Kidney epithelial cell (primary cell): ENCODE results near the gene GDE1. TPM values are rescaled to one million over a fixed set of nuclear protein-coding genes. Genes with fewer than 3 reads are reported as not detected.

Experiments used
- DNase-seq: peaks from one replicate; pipeline ENCODE4 v3.0.0-alpha.2; 2010; ENCODE audit warnings: low read depth
- H3K27me3 ChIP-seq: 2 replicates; pipeline ENCODE4 v1.6.0; 2011; ENCODE audit warnings: low read length; ENCODE audit not compliant: control insufficient read depth, insufficient read depth
- H3K36me3 ChIP-seq: 2 replicates; pipeline ENCODE4 v1.5.1; 2011; ENCODE audit warnings: low read length; ENCODE audit not compliant: control insufficient read depth, insufficient read depth
- H3K4me3 ChIP-seq: 2 replicates; pipeline ENCODE4 v1.5.1; 2011; ENCODE audit warnings: low read depth, mild to moderate bottlenecking, control low read depth, low read length
- total RNA-seq: library from RNA; depleted of rRNA; stranded (reverse); fragments of >200 nt; gene quantifications from 2 replicates; pipeline ENCODE4 v1.2.3, GENCODE V29; 2015
- TF ChIP-seq, protein P1 (sequence below): IDR thresholded peaks from 2 replicates; pipeline ENCODE4 v1.5.1; 2011; ENCODE audit warnings: mild to moderate bottlenecking, moderate library complexity, low read length, control low read depth, inconsistent platforms; ENCODE audit not compliant: insufficient read depth, poor library complexity, severe bottlenecking

GDE1 gene
- total RNA-seq, 1 donor from 2014 or later = 81.5 TPM

DNA sequence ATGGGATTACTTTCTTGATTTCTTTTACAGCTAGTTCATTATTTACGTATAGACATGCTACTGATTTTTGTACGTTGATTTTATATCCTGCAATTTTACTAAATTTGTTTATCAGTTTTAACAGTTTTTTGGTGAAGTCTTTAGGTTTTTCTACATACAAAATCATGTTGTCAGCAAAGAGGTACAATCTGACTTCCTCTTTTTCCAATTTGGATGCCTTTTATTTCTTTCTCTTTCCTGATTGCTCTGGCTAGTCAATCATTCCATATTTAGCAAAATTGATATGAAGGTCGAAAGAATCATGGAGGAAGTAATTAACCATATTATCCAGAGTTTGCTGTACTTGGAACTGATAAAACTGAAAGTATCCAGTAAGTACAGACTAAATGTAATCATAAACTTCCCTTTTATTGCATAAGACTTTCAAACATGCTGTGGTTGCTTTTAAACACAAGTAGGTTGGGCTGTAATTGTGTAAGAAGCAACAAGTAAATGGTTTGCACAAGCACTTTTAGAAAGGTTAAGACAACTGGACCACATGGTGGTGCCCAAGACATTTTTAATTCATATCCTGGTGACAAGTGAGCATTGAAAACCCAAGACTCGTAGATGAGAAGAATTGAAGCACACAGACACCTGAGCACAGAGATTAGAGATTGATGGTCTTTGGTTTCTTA, 8.4 kb downstream of the GDE1 start:
- TF ChIP-seq, protein P1, sequence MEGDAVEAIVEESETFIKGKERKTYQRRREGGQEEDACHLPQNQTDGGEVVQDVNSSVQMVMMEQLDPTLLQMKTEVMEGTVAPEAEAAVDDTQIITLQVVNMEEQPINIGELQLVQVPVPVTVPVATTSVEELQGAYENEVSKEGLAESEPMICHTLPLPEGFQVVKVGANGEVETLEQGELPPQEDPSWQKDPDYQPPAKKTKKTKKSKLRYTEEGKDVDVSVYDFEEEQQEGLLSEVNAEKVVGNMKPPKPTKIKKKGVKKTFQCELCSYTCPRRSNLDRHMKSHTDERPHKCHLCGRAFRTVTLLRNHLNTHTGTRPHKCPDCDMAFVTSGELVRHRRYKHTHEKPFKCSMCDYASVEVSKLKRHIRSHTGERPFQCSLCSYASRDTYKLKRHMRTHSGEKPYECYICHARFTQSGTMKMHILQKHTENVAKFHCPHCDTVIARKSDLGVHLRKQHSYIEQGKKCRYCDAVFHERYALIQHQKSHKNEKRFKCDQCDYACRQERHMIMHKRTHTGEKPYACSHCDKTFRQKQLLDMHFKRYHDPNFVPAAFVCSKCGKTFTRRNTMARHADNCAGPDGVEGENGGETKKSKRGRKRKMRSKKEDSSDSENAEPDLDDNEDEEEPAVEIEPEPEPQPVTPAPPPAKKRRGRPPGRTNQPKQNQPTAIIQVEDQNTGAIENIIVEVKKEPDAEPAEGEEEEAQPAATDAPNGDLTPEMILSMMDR = no peak

DNA sequence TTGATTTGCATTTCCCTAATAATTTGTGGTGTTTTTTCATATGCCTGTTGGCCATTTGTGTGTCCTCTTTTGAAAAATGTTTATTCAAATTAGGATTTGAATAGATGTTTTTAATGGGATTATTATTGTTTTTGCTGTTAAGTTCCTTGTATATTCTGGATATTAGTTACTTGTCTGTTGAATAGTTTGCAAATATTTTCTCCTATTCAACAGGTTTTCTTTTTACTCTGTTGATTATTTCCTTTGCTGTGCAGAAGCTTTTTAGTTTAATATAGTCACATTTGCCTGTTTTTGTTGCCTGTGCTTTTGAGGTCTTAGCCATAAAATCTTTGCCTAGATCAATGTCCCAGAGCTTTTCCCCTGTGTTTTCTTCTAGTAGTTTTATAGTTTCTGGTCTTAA, 9.6 kb downstream of the GDE1 start:
- TF ChIP-seq, protein P1 = no peak
- Histone ChIP-seq H3K27me3 (no peaks in the 10 kb centered on the region), H3K36me3 (peaks cover 1% of the 10 kb centered on the region), H3K4me3 (no peak overlapping the region)
- DNase-seq = no peak

More for the DNA sequence above, 8.4 kb downstream of the GDE1 start:
- Histone ChIP-seq H3K27me3 (no peaks in the 10 kb centered on the region), H3K36me3 (no peaks in the 10 kb centered on the region), H3K4me3 (no peak overlapping the region)
- DNase-seq = no peak

DNA sequence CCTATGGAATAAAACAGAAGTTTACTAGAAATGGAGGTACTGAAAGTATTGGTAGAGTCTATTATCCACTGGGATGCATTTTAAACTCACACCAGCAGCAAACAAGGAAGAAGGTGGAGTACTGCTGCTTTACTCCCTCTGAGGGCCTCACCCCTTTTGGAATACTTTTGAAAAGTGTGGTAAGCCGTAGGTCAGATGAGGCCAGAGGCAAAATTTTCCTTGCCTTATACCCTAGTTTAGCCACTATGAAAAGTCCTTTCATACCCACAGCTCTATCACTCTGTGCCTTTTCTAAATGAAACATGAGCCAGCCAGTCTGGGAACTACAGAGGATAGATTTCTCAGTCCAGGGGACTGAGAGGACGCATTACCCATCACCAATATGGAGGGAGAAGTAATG, 14.0 kb downstream of the GDE1 start:
- no peak overlapping the region for H3K4me3 ChIP-seq
- peaks cover 1% of the 10 kb centered on the region for H3K36me3 ChIP-seq
- no peaks in the 10 kb centered on the region for H3K27me3 ChIP-seq
- no peak for DNase-seq
- TF ChIP-seq, protein P1 = no peak

DNA sequence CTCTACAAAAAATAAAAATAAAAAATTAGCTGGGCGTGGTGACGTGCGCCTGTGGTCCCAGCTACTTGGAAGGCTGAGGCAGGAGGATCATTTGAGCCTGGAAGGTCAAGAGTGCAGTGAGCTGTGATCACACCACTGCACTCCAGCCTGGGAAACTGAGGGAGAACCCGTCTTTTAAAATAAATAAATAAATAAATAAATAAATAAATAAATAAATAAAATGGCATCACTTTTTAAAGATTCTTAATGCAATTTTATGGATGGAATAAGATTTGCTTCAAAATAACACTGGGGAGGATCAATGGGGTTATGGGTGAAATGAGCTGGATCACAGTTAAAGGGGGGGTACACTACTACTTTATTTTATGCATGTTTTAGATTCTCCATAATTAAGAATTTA, 14.9 kb downstream of the GDE1 start:
- TF ChIP-seq, protein P1 = no peak
- Histone ChIP-seq H3K27me3 (no peaks in the 10 kb centered on the region), H3K4me3 (no peak overlapping the region), H3K36me3 (peaks cover 1% of the 10 kb centered on the region)
- no peak for DNase-seq

DNA sequence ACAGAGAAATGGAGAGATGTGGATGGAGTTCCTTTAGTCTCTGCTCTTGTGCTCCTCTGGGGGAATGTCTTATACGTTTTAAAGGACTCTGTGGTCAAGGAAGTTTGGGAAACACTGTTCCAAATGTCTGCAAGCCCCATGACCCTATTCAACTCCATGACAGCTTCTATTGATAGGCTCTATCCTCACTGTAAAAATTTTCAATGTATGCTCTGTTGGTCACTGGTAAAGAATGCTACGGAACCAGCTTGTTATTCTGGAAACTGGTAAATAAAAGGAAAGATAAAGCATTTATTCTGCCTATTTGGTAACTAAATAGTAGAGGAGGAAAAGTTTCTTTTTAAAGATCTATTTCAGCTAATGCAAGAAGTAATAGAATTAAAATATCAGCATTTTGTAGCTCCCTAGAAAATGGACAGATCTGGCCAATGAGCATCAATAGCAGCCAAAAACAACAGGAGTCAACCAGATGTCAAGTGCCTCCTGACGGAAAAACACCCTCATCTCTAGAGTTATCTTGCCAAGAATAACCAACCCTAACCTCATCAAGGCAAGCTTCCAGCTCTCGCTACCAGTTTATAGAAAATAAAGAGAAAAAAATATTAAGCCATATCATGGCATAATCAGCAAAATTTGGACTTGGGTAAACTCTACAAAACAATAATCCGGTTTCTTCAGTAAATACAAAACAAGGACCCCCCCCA, 16.1 kb downstream of the GDE1 start:
- no peak overlapping the region for H3K4me3 ChIP-seq
- no peak for DNase-seq
- H3K36me3 ChIP-seq = peaks cover 1% of the 10 kb centered on the region
- H3K27me3 ChIP-seq = no peaks in the 10 kb centered on the region
- TF ChIP-seq, protein P1 = no peak

DNA sequence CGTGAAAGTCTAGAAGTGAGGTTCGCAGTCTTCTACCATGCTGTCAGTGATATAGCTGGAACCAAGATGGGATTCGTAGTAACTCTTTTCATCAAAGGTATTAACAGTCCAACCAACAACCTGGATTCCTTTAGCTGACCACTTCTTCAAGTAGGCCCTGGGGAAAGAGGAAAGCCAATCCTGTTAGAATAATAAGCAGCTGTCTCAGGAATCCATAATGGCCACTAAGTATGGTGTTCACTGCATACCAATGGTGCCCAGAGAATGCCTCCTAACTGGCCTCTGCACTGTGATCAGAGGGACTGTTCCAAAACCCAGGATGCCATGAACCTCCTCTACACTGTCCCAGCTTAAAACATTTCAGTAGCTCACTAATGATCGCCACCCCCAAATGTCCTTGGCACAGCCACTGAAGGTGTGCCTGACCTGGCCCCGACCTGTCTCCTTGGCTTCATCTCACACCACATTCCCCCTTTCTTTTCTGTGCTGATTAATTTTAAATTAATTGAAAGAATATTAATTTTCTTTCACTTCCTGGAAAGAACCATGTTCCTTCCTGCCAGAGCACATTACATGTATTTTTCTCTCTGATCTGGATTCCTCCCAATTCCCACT, 18.3 kb downstream of the GDE1 start:
- H3K4me3 ChIP-seq = no peak overlapping the region
- peaks cover 1% of the 10 kb centered on the region for H3K36me3 ChIP-seq
- TF ChIP-seq, protein P1 = no peak
- H3K27me3 ChIP-seq = no peaks in the 10 kb centered on the region
- DNase-seq = no peak
